HG02973 (cell line): ENCODE measurements around the gene CACNA2D3.
"Not testable (repeated sequence)": the region's sequence is repeated elsewhere in the genome, so short reads cannot be mapped to it uniquely, and the experiment has no call there.

Experiments used
- ATAC-seq: cut with Tn5 transposase; IDR thresholded peaks from one replicate; pipeline ENCODE4 v1.9.1; 2021; ENCODE audit warnings: moderate library complexity; ENCODE audit not compliant: unreplicated experiment

Gene CACNA2D3

GRCh38 chr3:54608041-54608440, 485.7 kb downstream of the CACNA2D3 start:
- ATAC-seq, result no peak

GRCh38 chr3:54619053-54619452, 496.7 kb downstream of the CACNA2D3 start:
- no peak for ATAC-seq

DNA sequence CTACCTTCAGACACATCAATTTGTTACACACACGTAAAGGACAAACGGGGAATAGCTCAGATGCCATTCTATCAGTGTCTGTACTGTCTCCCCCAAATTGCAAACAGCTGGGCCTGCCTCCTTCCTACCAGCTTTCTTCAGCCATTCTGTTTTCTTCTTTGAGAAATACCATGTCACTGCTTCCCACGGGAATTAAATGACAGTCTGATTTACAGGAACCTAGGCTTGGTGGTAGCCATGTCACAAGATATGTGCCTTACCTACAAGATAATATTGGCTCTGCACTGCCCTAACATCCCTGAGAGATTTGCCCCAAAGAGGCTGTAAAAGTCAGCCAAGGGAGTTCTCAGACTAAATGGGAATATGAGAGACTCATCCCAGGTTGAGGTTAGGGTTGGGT, 497.2 kb downstream of the CACNA2D3 start:
- no peak for ATAC-seq

- no peak for ATAC-seq
Observed at GRCh38 chr3:54621184-54621583, 498.8 kb downstream of the CACNA2D3 start.

- ATAC-seq, result no peak
Observed at GRCh38 chr3:54622678-54623077, 500.3 kb downstream of the CACNA2D3 start.

DNA sequence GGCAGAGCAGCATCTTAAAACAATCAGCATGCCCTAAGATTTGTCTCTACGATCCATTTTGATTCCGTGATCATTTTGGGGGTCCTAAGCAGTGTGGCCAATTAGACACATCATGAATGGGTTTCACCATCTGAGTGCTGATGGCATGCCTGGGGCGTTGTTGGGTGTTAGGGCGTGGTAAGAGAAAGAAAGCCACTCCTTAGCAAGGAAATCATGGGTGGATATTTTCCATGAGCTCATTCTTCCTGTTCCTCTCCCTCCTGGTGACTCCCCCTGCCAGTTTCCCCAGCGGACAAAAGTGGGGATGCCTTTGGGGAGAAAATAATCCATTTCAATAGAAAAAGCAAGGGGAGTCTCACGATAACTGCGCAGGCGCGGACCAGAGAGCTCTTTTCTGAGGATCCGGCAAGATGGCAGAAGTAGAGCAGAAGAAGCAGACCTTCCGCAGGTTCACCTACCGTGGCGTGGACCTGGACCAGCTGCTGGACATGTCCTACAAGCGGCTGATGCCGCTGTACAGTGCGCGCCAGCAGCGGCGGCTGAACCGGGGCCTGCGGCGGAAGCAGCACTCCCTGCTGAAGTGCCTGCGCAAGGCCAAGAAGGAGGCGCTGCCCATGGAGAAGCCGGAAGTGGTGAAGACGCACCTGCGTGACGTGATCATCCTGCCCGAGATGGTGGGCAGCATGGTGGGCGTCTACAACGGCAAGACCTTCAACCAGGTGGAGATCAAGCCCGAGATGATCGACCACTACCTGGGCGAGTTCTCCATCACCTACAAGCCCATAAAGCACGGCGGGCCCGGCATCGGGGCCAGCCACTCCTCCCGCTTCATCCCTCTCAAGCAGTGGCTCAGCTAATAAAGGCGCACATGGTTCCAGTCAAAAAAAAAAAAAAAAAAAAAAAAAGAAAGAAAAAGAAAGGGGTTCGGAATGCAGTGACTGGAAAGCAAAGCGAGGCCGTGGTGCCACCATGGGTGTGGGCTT, 503.7 kb downstream of the CACNA2D3 start:
- no peak for ATAC-seq

DNA sequence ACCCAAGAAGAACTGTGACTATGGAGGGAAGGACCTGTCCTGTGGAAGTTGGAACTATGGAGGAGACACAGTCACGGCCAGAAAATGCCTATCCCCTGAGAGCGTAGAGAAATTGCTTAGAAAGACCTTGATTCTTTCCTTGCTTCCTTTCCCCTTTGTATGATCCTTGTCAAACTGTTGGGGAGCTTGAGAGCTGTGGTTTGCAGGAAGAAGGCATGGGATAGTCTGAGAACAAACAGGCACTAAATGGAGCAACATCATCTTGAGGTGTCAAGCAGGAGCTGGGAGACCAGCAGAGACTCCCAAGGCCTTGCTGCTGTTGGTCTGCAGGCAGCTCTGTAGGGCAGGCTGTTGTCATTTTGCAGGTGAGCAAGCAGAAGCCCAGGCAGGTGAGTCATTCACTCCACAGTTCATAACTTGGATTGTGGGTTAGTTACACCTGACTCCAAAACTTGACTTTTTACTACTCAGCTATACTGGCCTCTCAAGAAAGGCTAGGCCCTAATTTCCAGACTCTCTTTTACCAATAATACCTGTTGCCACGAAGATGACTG, 506.6 kb downstream of the CACNA2D3 start:
- ATAC-seq, result no peak

DNA sequence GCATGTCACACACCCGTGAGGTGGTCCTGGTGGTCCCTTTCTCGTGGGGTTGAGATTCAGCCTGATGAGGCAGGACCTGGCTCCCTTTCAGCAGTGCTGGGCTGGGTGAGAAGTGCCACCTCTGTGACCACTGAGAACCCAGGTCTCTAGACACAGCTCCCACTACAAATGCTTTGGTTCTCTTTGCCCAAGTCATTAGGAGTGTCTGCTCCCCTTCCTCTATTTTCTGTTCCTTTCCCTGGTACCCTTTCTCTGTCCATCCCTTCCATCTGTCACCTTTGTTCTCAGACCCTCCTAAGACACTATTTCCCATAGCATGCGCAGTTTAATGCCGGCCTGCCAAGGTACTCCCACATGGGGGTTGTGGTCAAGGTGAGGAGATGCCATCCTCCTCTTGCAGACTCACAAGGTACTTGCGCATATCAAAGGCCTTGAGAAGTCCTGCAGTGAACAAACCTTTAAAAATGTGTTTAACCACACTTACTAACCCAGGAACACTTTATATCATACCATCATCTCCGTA, 507.8 kb downstream of the CACNA2D3 start:
- ATAC-seq, result no peak

DNA sequence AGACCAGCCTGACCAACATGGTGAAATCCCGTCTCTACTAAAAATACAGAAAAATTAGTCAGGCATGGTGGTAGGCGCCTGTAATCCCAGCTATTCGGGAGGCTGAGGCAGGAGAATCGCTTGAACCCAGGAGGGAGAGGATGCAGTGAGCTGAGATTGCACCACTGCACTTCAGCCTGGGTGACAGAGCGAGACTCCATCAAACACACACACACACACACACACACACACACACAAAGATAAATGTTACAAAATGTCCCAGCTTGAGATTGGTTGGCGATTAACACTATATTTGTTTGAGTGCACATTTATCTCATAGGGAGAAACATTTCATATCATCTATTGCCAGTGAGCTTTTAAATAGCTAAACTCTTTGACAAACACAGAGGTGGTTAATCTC, 508.6 kb downstream of the CACNA2D3 start:
- not testable (repeated sequence) for ATAC-seq

DNA sequence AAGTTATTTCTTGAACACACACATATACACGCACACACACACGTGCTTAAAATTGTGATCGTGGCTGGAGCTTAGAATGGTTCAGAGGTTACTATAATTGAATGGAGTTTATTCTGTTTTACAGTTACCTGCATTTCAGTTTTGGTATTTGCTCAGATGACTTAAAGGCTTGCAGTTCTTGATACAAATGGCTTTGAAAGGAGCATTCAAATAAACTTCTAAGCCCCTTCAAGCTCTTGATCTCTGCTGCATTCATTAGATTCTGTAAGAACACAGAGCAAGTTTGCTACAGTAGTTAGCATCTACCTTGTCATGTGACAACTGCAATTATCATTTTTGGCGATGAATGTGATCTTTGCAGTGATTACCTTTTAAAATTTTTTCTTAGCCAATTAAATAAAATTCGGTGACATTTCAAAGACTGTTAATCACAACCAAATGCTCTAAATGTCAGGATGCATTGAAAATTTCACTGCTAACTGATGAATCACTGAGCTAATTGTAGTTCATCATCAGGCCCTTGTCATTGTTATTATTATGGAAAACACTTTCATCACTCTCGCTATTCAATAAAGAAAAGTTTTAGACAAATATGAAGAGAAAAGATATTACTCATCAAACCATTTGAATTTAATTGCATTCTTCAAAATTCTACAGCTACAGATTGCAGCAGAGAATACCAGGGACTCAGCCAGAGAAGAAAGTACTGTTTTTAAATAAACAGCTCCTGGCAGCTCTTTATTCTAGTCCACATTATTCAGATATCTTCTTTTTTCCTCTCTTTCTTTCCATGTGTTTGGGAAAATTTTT, 509.4 kb downstream of the CACNA2D3 start:
- ATAC-seq, result no peak

- no peak for ATAC-seq
Observed at GRCh38 chr3:54632326-54632665, 509.9 kb downstream of the CACNA2D3 start.

DNA sequence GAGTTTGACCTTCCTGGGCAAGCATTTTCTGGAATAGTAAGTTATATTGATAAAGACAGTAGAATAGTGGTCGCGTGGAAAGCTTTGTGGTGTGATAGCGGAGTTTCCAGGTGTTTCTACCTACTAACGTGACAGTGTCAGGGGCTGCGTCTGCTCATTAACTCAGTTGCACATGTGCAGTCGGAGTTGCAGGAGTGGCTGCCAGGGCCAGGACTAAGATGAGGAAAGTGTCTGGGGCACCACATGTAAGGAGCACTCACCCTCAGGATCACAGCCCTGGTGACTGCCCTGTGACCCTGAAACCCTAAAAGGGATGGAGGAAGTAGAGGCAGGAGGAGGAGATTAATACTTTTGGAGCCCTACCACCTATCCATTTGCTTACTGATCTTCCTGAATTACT, 510.5 kb downstream of the CACNA2D3 start:
- ATAC-seq, result no peak

- ATAC-seq, result no peak
Observed at GRCh38 chr3:54633444-54634121, 511.2 kb downstream of the CACNA2D3 start.

DNA sequence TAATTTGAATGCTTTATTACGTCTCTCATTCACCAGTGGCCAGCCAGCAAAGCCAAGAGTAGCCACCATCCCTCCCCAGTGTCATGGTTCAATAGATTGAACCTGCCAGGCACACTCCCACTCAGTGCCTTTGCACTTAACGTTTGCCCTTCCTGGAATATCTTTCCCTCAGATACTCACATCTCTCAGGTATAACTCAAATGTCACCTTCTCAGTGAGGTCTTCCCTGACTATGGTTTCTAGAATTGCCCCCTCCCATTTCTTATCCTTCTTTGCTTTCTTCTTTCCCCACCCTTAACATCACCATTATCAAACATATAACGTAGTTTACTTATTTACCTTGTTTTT, 511.7 kb downstream of the CACNA2D3 start:
- no peak for ATAC-seq

- ATAC-seq, result not testable (repeated sequence)
Observed at GRCh38 chr3:54639790-54640372, 517.5 kb downstream of the CACNA2D3 start.

DNA sequence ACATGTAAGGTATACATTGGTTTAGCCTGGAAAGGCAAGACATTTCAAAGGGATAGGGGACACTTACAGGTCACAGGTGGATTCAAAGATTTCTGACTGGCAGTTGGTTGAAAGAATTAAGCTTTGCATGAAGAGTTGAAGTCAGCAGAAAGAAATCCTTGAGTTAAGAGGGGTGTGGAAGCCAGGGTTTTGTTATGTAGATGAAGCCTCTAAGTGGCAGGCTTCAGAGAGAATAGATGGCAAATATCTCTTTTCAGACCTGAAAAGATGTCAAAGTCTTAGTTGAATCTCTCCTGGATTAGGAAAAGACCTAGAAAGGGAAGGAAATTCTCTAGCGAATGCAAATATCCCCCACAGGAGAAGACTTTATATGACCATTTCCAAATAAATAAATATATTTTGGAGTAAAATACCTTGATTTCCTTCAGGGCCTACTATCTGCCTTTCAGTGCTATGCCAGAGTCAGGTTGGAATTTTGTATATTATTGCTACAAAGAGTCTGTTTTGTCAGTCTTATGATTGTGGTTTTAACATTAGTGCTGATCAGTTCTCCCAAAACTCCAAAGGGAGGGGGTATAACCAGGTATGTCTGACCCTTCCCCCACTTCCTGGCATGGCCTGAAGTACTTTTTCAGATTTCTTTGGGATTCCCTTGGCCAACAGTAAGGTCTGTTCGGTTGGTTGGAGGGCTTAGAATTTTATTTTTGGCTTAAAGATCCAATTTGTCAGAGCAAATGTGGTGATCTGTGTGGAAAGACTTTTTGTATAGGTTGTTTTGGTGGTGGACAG, 519.1 kb downstream of the CACNA2D3 start:
- ATAC-seq, result no peak

GRCh38 chr3:54642147-54642546, 519.8 kb downstream of the CACNA2D3 start:
- no peak for ATAC-seq

GRCh38 chr3:54647721-54648120, 525.4 kb downstream of the CACNA2D3 start:
- no peak for ATAC-seq

DNA sequence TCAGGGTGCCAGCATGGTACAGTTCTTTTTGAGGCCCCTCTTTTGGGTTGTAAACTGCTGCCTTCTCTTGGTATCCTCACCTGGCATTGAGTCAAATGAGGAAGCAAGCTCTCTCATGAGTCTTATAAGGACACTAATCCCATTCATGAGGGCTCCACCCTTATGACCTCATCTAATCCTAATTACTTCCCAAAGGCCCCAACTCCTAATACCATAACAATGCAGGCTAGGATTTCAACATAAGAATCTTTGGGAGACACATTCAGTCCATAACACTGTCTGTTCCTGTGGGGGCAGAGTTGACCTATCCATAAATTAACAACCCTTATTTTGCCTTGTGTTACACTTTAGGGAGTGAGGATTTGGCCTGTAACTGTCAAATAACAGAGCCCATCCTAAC, 527.2 kb downstream of the CACNA2D3 start:
- no peak for ATAC-seq
